SK-N-DZ (cell line): ENCODE measurements around the gene SERPINB10.
A peak's percentile ranks its signal among the peaks of the same experiment; 100 is the strongest.

ENCODE experiments used
- DNase-seq: peaks from one replicate; pipeline ENCODE4 v3.0.0-alpha.2; 2015; ENCODE audit warnings: low spot score

SERPINB10 gene

GRCh38 chr18:63947051-63947790 is 39.5 kb downstream of the SERPINB10 start:
- no peak for DNase-seq

GRCh38 chr18:63949068-63949737 is 41.4 kb downstream of the SERPINB10 start, which contains the start of gene HMSD:
Gene HMSD, plus strand, starts transcription at chr18:63949301. Its CDS starts 4,155 bp downstream, at chr18:63953456.
- no peak for DNase-seq

GRCh38 chr18:63951302-63951705 is 43.5 kb downstream of the SERPINB10 start:
- DNase-seq: no peak

GRCh38 chr18:63953811-63954210 is 46.1 kb downstream of the SERPINB10 start:
- no peak for DNase-seq

GRCh38 chr18:63956755-63957154 is 49.0 kb downstream of the SERPINB10 start:
- no peak for DNase-seq

- DNase-seq: no peak
Observed at GRCh38 chr18:63960891-63961290, 53.1 kb downstream of the SERPINB10 start.

- DNase-seq: no peak
Observed at GRCh38 chr18:63961435-63961980, 53.8 kb downstream of the SERPINB10 start.

- no peak for DNase-seq
Observed at GRCh38 chr18:63962137-63962536, 54.4 kb downstream of the SERPINB10 start.

- DNase-seq: no peak
Observed at GRCh38 chr18:63963615-63964256, 56.0 kb downstream of the SERPINB10 start.

GRCh38 chr18:63964908-63965307 is 57.1 kb downstream of the SERPINB10 start:
- DNase-seq: no peak

GRCh38 chr18:63965716-63966330 is 58.1 kb downstream of the SERPINB10 start:
- DNase-seq: no peak

GRCh38 chr18:63969942-63970808 is 62.4 kb downstream of the SERPINB10 start, which contains the start of gene SERPINB8:
Gene SERPINB8, plus strand, starts transcription at chr18:63970081. Its CDS starts 8,228 bp downstream, at chr18:63978309.
- peak; percentile 77 for DNase-seq

GRCh38 chr18:63970809-63971205 is 63.0 kb downstream of the SERPINB10 start:
- no peak for DNase-seq

- no peak for DNase-seq
Observed at GRCh38 chr18:63971320-63972001, 63.7 kb downstream of the SERPINB10 start.

- no peak for DNase-seq
Observed at GRCh38 chr18:63972002-63972376, 64.2 kb downstream of the SERPINB10 start.

- DNase-seq: no peak
Observed at GRCh38 chr18:63974991-63975390, 67.2 kb downstream of the SERPINB10 start.

GRCh38 chr18:63975628-63976027 is 67.9 kb downstream of the SERPINB10 start:
- DNase-seq: no peak

GRCh38 chr18:63977040-63977439 is 69.3 kb downstream of the SERPINB10 start:
- DNase-seq: no peak

- peak; percentile 45 for DNase-seq
Observed at GRCh38 chr18:63979409-63979920, 71.7 kb downstream of the SERPINB10 start.

GRCh38 chr18:63980027-63980426 is 72.3 kb downstream of the SERPINB10 start:
- no peak for DNase-seq
